GM21381 (cell line): ENCODE measurements around the gene ZDHHC20.
"Not testable (repeated sequence)": the region's sequence is repeated elsewhere in the genome, so short reads cannot be mapped to it uniquely, and the experiment has no call there.

Experiments used
- ATAC-seq: cut with Tn5 transposase; IDR thresholded peaks from one replicate; pipeline ENCODE4 v1.9.1; 2021; ENCODE audit warnings: mild to moderate bottlenecking, moderate library complexity; ENCODE audit not compliant: unreplicated experiment

Gene ZDHHC20

DNA sequence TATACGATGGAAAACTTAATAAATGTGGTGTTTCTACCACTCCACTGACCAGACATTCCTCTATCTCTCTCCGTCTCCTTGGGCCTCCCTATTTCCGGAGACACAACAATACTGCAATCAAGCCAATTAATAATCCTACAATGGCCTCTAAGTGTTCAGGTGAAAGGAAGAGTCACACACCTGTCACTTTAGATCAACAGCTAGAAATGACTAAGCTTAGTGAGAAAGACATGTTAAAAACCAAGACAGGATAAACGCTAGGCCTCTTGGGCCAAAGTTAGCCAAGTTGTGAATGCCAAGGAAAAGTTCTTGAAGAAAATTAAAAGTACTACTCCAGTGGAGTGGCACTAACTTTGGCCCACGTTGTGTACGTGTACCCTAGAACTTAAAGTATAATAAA lies 22.5 kb downstream of the ZDHHC20 start:
- peak; percentile 29 for ATAC-seq

DNA sequence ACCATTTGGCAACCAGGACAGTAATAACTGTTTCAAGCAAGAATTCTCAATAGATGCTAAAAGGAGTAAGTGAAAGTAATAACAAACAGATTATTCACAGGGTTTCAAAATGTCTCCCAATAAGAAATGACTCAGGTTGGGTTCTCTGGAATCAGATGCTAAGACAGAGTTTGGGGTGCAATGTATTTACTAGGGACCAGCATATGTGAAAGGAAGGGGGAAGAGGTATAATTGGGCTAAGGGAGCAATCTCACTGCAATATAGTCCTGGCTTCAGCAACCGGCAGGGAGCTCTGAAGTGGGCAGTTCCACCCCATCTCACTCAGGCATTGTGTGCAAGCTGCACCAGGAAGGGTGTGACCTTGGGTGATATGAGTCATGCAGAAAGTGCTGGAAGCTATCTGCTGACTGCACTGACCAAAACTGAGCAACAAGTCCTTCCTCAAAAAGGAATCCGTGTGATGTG lies 23.4 kb downstream of the ZDHHC20 start:
- peak; percentile 95 for ATAC-seq

DNA sequence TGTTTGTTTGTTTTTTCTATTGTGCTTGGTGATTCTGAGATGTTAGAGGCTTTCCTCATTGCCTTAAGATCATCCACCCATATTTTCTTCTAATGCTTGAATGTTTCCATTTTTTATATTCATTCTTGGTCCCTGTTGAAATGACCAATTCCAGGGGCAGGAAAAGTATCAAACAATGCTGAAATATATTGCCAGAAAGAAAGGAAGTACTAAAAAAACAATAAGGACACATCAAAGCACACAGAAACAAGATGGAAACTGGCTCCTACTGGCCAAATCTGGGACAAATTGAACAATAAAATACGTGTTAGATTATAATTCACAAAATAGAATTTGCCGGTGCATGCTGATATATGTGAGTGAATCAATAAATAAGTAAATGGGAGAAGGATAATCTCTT lies 23.9 kb downstream of the ZDHHC20 start:
- no peak for ATAC-seq

DNA sequence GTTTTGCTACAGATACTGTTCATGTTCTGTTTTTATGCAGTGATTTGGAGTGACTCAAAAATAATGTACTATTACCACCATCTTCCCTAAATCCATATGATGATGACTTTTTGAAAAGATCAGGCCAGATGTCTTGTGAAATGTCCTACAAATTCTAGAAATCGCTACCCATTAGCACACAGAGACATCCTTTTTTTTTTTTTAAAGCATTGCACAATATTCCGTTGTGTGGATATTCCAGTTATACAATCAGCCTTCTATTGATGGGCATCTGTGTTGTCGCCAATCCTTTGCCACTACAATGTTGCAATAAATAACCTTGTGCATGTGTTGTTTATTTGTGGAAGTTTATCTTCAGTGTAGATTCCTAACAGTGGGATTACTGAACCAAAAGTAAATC lies 24.5 kb downstream of the ZDHHC20 start:
- ATAC-seq = no peak

DNA sequence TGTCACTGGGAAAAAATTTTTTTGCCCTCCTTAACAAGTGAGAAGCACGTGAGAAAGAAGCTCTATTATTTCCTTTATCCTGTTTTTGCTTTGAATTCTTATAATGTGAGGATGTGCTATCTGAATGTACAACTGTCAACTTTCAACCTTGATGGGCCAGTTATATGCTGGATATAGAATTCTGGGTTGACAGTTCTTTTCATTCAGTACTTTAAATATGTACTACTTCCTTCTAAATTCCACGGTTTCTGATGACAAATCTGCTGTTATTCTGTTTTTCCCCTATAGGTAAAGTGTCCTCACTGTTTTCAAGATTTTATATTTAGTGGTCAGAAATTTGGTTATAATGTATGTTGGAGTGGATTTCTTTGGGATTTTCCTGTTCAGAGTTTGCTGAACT lies 29.9 kb downstream of the ZDHHC20 start:
- ATAC-seq = no peak

DNA sequence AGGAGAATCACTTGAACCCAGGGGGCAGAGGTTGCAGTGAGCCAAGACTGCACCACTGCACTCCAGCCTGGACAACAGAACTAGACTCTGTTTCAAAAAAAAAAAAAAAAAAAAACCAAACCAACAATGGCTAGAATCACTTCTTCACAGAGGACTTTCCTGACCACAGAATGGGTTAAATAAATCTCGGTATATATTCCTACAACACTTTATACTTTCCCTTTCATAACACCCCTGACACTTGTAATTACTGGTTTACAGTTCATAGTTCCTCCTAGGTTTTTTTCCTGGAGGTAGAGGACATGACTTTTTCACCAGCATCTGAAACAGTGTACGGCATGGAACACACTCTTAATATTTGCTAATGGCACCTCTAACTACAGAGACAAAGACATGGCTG lies 31.4 kb downstream of the ZDHHC20 start:
- ATAC-seq = no peak

DNA sequence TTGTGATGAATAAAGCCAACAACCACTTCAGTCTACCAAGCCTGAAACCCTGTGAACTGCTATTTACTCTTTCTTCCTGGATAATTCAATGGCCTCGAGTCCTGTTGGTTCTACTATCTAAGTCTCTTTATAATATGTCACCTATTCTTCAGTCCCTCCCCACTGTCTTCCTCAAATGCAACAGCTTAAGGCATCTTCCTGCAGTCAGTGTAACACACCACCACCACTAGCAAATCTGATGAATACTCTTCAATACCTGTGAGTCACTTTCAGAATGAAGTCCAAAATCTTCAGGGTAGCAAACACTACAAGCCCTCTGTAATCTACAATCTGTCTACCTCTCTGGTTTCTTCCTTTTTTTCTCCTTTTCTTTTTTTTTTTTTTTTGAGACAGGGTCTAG lies 32.9 kb downstream of the ZDHHC20 start:
- ATAC-seq = no peak

DNA sequence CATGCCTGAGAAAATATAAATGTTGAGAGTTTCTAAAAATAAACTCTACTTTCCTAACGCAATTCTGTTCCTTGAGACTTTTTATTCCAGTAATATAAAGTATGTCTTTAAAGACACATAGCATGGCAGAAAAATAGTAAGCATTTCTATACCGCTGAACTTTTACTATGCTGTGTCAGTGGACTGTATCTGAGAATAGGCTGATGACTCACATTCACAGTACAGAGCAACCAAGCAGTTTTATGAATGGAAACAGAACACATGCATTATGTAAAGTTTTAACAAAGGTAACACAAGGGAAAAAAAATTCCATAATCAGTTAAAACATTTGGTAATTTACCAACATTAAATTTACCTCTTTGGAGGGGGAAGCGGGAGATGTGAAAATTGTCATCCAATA lies 38.4 kb downstream of the ZDHHC20 start:
- no peak for ATAC-seq

DNA sequence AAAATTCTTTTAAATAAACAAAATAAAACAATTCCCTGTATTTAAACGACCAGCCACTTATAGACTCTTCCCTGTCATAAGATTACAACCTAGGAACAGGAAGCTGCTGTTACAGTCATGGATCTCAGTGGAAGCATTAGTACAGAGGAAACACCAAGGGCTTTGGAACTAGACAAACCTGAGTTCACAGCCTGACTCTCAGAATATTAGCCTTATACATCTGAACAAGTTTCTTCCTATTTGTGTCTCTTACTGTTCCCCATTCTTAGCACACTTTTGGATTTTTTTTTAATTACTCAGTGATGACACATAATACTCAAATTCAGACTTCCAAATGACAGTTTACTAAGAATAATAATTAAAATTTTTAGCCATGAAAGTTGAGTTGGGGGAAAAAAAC lies 46.1 kb downstream of the ZDHHC20 start:
- no peak for ATAC-seq

DNA sequence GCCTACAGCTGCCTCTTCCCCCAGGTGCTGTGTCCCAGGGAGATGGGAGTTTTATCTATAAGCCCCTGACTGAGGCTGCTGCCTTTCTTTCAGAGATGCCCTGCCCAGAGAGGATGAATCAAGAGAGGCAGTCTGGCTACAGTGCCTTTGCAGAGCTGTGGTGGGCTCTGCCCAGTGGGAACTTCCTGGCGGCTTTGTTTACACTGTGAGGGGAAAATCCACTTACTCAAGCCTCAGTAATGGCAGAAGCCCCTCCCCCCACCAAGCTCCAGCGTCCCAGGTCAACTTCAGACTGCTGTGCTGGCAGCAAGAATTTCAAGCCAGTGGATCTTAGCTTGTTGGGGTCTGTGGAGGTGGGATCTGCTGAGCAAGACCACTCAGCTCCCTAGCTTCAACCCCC lies 48.6 kb downstream of the ZDHHC20 start:
- ATAC-seq = not testable (repeated sequence)

DNA sequence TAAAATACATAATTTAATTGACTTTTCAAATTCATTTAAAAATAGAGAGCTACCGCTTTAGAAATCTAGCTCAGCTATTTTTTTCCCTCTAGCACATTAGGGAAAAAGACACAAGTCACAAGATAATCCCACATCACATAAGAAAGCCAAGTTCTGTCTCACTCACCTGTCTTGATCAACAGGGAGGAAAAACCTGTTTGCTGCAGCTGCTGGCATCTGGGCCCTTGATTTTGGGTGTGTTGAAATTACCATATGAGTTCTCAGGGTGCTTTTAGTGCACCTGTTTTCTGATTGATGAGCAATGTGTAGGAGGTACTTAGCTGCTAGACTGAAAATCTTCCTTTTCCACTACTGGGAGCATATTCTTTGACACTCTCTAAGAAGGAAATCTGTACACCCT lies 53.8 kb downstream of the ZDHHC20 start:
- no peak for ATAC-seq

DNA sequence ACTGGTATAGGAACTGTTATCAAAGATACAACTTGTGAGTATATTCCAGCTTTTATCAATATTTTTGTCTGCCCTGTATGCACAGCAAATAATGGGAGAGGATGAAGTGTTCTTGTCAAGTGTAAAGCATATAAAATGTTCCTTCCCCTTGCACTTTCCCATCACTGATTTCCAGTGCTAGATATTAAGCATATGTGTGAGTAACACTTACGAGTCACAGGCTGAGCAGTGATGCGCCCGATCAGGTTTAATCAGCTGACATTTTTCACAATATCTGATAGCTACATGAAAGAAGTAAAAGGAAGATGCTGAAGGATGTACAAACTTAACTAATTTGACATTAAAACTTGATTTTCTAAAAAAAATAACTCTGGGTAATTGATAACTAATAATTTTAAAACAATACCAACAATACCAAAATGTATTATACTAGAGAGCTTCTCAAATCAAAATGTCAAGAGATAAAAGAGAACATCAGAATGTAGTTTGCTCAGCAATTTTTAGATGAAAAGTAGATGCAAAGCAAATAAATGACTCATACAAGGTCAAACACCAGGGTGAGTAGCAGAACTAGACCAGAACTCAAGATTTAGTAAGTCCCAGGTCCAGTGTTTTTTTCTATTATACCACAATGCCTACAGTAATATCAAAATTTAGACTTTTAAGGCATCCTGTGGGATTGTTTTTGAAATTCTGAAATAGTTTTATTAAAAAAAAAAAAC lies 56.4 kb downstream of the ZDHHC20 start:
- no peak for ATAC-seq

DNA sequence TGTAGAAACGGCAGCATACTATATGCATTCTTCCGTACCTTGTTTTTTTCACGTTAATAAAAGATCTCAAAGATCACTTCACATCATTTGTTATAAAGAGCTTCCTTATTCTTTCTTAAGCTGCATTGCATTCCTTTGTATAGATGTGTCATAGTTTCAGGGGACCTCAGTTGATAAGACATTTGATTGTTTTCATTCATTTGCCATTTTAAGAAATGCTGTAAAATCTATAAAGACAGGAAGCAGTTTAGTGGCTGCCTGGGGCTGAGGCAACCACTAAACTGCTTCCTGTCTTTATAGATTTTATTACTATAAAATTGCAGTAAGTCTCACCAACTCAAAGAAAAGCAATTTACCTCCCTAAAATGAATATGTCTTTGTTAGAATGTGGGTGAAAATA lies 59.4 kb downstream of the ZDHHC20 start:
- no peak for ATAC-seq

DNA sequence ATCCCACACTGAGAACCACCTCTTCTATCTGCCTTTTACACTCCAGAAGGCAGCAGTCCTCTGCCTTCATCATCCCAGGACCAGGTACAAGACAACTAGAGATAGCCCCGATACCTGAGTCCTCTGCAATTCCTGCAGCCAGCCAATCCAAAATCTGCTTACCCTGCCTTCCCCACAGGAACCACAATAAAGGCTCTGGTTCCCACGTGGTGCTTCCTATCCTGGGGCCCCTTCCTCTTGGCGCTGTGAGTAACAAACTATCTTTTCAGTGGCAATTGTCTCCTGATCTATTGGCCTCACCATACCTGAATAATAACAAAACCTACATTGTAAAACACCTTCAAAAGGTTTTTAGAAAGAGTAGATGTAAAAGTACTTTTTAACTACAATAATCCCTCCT lies 63.1 kb downstream of the ZDHHC20 start:
- ATAC-seq = no peak

DNA sequence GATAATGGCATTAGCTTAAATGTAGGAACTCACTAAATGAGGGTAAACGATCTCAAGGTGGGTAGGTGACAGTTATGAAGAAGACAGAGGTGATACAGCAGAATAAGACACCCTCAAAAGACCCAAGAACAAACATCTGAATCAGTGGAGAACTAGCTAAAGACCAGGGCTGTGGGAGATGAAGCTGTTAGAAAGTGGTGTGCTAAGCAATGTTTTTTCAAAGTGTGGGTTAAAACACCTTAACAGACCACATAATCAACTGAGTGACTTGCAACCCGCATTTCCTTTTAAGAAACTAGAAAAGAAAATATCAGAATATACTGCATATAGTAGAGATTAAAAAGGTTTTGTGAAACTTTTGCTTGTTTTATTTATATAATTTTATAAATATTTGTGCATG lies 70.0 kb downstream of the ZDHHC20 start:
- no peak for ATAC-seq

DNA sequence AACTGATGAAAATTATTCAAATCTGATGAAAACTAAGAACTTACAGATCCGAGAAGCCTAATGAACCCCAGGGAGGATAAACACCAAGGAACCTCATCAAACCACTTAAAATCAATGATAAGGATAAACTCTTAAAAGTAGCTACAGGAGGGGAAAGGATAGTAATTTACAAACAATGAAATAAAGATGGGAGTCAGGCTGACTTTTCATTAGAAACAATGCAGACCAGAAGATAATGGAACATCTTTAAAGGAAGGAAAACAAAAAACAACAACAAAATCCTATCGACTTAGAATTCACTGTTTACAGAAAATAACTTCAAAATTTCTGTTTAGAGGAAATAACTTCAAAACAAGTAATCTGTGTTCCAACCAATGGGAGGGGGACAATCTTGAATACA lies 73.4 kb downstream of the ZDHHC20 start:
- no peak for ATAC-seq

DNA sequence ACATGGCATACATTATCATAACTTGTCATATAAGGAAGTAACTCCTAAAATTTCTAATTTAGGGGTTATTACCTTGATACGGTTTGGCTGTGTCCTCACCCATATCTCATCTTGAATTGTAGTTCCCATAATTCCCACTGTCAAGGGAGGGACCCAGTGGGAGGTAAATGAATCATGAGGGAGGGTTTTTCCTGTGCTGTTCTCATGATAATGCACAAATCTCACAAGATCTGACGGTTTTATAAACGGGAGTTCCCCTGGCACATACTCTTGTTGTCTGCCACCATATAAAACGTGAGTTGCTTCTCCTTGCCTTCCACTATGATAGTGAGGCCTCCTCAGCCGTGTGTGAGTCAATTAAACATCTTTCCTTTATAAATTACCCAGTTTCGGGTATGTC lies 76.0 kb downstream of the ZDHHC20 start:
- no peak for ATAC-seq

DNA sequence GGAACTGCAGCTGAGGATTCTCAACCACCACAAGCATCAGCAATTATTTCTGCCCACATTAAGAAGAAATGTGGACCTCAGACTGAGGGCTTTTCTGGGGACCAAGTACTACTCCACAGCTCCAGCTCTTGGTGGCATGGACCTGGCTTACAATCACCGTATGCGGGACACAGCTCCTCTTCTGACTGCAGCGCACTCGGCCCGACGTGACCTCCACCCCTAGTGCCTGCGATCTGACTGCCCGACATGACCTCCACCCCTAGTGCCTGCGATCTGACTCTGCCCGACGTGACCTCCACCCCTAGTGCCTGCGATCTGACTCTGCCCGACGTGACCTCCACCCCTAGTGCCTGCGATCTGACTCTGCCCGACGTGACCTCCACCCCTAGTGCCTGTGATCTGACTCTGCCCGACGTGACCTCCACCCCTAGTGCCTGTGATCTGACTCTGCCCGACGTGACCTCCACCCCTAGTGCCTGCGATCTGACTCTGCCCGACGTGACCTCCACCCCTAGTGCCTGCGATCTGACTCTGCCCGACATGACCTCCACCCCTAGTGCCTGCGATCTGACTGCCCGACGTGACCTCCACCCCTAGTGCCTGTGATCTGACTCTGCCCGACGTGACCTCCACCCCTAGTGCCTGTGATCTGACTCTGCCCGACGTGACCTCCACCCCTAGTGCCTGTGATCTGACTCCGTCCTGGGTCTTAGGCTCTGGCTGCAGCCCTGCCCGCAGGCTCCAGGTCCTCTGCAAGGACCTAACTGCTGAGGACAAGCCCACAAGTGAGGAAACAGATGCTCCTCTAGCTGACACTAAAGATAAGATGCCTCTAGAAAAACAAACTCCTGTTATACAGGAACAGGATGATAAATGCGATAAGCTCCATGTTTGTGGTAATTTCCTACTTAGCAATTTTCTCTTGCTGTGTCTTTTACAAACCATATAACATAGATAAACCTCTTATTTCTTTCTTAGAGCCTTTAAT lies 81.8 kb downstream of the ZDHHC20 start:
- ATAC-seq = not testable (repeated sequence)

DNA sequence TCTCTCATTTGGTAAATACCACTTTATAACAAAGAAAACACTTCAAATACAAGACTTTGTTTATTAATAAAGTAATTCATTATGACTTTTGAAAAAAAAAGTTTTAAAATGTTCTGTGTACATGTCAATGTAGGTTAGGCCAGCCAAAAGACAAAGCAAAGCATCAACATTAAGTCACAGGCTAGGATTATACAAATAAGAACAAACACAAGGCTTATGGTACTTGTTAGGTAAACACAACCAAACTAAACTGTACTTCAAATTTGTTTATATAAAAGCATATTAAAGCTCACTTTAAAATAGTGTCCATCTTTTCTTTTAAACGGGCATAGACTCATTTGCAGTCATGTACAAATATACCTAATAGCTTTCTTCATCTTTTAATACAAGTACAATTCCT lies 86.6 kb downstream of the ZDHHC20 start:
- no peak for ATAC-seq

DNA sequence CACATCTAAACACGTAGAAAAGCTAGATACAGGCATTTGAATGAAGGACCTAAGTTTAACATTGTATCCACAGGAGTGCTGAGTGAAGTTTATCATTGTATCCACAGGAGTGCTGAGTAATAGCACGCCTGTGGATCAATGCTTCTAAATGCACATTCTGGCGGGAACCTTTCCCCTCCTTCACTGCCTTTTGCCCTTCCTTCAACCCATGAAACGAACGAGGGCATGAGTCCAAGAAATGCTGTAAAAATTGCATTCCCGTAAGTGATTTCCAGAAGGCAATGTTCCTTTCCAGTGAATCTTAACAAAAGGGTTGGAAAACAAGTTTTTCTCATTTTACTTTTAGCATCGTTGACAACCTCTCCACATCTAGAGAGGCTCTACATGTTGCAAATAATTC lies 88.1 kb downstream of the ZDHHC20 start:
- no peak for ATAC-seq

DNA sequence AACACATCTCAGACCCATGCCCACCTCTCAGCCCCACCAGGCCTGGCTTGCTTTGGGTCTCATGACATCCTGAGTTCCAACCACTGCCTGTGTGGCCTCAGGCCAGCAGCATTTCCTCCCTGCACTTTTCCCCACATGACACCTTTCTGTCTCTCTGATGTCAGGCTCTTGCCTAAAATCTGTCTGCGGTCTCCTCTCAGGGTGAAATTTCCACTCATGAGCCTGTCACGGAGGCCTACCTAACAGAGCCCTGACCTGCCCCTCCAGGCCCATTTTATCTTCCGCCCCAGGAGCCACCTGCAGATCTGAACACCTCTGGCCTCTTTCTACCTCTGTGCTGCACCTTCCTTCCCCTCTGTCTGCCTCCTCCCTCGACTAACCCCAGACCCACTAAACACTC lies 93.5 kb downstream of the ZDHHC20 start:
- no peak for ATAC-seq

DNA sequence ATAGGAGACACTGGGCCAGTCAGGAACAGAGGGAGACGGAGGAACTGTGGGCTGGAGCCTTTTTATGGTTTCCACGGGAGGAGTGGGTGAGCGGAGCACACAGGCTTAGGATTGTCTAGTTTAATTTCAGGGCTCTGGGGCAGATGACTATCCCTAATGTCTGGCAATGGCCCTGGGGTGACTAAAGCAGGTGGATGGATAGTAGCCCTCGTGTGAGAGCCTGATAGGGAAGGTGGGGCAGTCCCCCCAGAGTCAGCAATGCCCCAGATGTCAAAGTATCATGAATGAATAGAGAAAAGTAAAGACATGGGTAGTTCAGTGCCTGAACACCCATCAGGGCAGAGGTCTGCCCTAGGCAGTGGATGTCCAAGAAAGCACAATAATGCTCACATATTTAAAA lies 94.2 kb downstream of the ZDHHC20 start:
- ATAC-seq = no peak
